HG02970 (cell line): Measurements from ENCODE around the gene ALOX12B.
"Not testable (repeated sequence)": the region's sequence is repeated elsewhere in the genome, so short reads cannot be mapped to it uniquely, and the experiment has no call there.

Experiments used
- ATAC-seq: cut with Tn5 transposase; IDR thresholded peaks from one replicate; pipeline ENCODE4 v1.9.1; 2021; ENCODE audit warnings: mild to moderate bottlenecking, moderate library complexity, moderate number of reproducible peaks; ENCODE audit not compliant: unreplicated experiment, low FRiP score

ALOX12B gene

DNA sequence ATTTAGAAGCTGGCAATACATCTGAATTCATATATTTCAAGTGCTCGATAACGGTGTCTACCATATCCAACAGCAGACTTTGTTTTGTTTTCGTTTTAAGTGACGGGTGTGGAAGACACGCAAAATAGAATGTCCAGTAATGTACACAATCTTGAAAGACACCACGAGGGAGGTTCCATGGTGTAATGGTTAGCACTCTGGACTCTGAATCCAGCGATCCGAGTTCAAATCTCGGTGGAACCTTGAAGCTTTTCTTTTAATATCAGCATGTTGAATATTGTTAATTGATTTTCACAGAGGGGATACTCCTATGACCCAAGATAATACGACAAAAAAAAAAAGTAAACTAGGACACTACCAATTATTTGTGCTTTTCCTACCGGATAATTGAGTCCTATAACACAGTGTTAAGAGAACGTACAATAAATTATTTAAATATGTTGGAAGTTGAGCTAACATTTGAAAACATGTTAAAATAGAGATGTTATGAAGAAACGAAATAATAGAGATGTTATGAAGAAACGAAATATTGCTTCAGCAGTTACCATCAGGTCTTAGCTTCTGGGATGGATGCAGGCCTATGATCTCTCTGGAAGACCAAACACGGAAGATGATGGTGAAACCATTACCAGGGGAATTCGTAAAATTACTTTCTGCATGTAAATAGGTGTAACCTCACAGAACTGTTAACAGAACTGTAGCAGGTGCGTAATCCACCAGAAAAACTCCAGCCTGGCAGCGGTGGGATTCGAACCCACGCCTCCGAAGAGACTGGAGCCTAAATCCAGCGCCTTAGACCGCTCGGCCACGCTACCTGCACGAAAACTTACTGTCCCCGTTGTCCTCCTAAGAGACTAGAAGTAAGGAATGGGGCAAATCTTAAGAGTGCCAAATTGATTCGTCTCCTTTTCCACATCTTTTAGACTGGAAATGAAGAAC is 32.3 kb upstream of the ALOX12B start:
- peak; percentile 37 for ATAC-seq

DNA sequence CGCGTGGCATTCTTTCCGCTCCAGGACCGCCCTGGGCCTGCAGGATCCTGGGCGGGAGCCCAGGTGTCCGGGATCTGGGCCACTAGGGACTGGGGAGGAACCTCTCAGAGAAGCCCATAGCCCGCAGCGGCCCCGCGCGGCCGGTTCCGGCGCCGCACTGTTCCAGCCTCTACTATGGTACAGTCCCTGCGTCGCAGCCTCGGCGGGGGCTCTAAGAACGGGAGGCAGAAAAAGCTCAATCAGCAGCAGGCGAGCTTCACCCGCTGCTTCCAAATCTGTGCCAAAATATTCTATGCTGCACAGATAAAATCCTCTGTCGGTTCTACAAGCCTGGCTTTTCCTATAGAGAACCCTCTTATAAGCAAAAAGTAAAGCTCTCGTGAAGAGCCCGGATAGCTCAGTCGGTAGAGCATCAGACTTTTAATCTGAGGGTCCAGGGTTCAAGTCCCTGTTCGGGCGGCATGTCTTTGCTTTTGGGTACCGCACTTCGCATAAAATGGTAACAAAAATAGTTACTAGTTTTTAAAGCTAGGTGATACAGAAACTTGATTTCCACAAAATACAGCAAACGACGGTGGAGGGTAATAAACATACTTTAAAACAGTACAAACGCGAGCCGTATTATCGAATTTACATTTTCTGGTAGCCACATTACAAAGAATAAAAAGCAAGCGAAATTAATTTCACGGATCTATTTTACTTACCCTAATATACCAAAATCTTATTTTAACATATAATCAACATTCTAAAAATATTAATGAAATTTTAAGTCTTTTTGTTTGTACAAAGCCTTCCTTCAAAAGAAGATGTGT is 31.5 kb upstream of the ALOX12B start:
- ATAC-seq = peak; percentile 33

DNA sequence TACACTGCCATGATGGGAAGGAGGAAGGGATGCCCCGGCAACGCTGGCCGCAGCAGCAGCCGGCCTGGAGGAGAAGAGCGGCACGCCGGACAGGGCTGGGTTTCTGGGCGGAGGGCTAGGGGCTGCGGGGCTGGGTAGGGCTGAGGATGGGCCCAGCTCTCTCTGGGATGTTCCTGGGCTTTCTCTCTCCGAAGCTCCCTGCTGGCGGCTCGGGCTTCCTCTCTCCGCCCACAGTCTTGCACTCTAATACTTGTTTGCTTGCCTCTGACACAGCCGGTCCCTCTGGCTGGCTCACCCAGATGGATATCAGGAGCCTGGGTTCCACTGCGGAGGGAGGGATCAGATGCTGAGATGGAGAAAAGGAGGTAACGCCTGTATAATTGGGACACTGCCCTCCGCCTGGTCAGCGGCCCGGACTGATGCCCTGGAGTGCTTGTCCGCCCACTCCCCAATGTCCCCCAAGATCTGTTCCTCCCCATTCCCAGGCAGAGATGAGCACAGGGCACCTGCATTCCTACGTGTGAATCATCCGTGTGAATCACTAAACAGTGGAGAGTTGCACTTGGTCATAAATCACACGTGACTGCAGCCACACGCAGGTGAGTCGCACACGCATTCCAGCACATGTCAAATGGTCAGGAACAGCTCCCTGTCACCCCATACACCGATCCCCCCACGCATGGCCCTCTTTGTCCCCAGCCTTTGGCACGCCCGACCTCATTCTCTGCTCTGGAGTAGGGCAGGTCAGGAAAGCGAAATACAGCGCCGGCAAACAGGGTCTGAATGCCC is 30.7 kb upstream of the ALOX12B start, which contains the start of gene ALOXE3:
ALOXE3 (minus strand) TSS at position 535 of the 789 bp plus-strand sequence; CDS start at position 11, 524 bp downstream.
- ATAC-seq = no peak

DNA sequence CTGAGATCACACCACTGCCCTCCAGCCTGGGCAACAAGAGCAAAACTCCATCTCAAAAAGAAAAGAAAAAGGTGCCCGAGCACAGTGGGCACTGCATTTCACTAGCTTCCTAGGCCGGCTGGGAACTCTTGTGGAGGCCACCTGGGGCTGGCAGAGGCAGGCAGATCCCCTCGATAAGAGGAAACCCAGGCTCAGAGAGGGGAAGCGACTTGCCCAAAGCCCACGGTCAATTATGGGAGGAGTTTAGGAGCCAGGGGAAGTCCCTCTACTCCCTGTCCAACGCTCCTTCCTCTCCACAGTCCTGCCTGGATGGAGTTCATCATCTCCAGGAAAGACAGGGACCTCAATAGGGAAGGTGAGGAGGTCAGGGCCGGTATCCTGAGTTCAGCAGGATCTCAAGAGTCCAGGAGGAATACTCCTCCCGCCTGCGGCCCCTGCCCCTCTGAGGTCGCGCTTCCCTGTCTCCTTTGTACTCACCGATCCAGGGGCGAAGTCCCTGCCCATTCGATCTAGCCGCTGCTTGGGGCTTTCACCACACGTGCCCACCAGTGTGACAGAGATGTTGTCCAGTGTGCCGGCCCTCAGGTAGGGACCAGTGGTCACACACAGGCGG is 30.0 kb upstream of the ALOX12B start:
- ATAC-seq = no peak

DNA sequence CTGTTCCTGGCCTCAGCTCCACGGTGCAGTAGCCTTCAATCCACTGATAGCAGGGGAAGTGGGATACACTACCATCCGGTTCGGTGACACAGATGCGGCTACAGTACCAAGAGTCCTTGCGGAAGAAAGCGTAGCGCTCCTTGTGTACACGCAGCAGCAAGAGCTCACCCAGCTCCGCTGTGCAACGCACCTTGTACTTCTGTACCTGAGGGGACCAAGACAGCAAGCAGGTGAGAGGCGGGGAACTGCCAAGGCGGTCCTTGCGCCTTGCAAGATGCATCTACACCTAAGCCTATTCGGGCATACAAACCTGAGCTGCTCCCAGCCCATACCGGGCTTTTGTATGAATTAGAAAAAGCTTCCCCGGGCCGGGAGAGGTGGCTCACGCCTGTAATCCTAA is 29.3 kb upstream of the ALOX12B start:
- no peak for ATAC-seq

DNA sequence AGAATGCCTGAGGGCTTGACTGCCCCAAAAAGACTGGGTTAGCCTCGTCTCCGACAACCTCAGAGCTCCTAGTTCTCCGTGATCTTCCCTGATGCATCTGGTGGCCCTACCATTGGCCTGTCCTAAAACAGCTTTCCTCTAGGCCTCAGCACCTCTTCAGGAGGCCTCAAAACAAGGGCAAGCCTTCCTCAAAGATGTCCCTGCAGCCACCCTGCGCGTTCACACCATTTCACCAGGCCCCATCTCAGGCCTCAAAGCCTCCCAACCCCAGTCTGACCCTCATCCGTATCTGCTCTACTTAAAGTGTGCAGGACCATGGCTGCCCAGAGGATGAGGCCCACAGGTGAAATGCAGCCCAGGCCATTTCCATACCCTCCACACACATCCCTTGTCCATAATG is 23.4 kb upstream of the ALOX12B start:
- no peak for ATAC-seq

DNA sequence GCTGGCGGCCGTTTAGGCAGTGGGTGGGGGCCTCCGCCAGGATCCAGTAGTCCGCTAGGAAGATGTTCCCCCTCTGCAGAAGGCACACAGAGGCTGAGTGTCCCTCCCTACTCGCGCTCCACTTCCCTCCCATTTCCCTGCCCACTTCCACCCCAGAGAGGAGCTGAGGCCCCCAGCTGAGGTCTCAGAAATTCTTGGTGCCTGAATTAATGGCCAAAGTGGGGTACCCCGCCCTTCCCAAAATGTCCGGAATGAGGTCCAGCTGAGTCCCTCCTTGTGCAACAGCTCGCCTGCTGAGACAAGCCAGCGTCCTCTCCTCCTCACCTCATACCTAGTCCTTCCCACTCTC is 22.9 kb upstream of the ALOX12B start:
- no peak for ATAC-seq

DNA sequence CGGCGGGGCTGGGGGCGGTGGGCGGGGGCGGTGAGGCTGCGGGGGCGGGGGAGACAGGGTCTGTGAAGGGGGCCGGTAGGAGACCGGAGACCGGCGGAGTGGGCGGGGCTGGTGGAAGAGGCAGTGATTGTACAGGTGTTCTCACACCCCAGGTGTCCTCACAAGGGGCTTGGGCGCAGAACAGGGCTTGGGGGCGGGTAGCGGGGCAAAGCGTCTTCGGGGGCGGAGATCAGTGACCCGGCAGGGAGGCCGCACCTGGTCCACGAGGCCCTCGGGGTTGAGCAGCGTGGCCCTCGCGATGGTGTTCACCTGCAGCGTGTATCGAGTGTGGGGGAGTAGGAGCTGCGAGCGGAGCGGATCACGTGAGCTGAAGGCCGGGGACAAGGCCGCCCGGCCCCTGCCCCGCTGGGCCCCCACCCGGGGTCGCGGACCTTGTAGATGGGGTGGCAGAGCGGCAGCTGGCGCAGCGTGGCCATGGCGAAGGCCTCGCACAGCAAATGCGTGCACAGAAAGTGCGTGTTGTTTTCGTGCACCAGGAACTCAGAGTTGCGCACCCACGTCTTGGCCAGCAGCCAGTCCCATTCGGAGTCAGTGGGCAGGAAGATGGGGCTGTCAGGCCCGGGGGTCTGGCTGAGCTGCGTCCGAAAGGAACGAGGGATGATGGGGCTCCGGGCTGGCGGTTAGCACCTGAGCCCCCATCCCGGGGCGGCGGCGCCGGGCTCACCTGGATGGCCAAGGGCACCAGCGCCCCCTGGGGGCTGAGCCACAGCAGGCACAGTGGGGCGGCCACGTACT is 22.3 kb upstream of the ALOX12B start:
- no peak for ATAC-seq

DNA sequence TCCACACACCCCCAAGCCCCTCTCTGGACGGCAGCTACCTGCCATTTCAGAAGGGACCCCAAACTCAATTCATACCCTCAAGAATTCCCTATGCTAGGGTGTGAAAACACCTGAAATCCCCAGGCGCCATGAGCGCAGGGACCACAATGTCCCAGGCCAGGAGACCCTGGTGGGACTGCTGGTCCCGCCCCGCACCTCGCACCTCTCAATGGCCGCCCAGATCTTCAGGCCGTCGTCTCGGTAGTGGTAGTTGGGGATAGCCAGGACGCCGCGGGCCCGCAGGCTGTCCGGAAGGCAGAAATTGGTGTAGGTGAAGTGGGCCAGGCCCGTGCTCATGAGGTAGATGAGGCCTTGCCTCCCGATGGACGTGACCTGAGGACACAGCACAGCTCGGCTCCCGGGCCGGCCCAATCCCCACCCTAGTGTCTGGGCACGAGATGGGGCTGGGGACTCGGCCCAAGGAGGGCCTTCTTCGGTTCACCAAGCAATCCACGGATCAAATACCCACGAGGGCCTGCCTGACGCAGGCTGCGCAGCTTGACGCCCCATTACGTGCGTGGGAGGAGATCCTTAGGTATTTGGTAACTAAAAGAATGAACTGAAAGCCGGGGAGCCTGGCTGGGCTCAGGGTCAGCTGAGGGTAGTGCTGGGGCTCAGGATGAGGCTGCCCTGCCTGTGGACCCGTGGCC is 21.6 kb upstream of the ALOX12B start:
- ATAC-seq = no peak

DNA sequence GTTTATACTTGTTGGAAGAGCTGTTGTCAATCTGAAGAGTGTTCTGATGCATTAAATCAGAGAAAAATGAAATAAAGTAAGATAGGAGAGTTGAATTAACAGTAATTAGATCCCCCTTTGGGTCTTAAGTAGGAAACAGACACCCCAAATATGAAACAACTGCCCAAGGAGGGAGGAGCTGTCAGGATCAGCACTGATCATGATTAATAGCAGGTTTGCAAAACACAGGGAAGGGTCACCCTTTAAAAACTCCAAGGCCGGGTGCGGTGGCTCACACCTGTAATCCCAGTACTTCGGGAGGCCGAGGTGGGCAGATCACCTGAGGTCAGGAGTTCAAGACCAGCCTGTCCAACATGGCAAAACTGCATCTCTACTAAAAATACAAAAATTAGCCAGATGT is 19.5 kb upstream of the ALOX12B start:
- ATAC-seq = not testable (repeated sequence)

DNA sequence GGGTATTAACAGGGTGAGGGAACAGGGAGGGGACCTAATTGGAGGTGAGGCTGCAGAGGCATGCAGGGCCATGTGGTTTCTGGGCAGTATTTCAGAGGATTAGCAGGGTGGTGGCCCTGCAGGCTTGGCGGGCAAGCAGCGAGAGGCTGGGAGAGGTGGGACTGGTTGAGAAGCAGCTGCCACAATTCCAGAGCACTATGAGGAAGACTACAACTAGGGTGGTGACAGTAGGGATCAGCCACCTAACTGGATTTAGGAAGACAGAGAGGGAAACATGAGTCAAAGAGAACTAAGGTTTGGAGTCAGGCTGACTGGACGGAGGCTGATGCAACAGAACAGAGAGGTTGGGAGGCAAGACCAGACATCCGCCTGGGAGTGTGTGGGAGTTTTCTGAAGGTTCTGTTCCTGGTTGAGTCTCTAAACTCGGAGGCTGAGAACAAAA is 18.5 kb upstream of the ALOX12B start:
- ATAC-seq = no peak

DNA sequence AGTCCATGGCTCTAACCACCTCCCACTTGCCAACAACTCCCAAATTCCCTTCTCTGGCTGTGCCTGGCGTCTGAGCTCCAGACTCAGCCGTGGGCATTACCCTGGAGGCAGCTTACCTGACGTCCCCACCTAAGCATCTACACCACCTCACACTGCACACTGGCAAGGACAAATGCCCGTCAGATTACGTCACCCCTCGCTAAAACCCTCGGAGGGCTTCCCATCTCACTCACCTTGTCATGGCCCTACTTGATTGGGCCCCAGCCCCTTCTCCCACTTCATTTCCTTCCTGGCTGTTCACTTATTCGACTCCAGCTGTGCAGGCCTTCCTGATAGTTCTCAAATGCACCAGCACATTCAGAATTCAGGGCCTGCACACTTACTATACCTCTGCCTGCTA is 17.4 kb upstream of the ALOX12B start:
- no peak for ATAC-seq

DNA sequence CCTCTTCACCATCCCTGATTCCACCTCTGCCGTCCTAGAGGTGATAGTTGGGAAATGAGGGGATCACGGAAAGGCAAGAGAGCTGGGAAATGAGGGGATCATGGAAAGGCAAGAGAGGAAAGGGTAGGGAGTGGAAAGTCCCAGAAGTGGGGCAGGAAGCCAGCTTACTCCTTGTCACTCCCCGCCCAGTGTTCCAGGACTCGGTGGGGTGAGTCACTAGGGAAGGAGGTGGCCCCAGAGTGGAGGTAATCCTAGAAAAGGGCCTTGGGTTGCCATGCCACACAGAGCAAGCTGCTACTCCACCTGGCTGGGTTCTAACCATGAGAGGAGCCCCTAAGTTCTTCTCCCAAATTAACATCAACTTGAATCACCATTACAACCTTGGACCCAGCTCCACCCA is 16.0 kb upstream of the ALOX12B start:
- ATAC-seq = no peak

DNA sequence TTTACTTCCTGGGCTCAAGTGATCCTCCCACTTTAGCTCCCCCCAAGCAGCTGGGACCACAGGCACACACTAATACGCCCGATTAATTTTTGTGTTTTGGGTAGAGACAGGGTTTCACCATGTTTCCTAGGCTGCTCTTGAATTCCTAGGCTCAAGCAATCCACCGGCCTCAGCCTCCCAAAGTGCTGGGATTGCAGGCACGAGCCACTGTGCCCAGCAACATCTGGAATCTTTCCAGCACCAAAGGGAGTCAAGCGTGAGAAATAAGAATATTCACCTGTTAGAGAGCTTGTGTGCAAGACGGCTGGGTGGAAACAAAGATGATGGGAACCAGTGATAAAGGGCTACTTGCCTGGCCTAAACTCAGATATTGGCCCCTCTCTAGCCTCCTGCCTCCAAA is 14.2 kb upstream of the ALOX12B start:
- no peak for ATAC-seq

DNA sequence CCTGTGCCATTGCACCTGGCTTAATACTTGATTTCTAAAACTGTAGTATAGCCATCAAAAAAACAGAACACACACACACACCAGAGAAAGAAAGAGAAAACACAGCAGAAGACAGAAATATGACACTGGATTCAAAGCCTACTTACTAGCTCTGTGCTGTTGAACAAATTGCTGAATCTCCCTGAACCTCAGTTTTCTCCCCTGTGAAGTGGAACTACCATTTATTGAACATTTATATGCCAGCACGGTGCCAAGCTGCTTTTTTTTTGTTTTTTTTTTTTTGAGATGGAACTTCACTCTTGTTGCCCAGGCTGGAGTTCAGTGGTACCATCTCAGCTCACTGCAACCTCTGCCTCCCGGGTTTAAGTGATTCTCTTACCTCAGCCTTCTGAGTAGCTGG is 13.2 kb upstream of the ALOX12B start:
- no peak for ATAC-seq

DNA sequence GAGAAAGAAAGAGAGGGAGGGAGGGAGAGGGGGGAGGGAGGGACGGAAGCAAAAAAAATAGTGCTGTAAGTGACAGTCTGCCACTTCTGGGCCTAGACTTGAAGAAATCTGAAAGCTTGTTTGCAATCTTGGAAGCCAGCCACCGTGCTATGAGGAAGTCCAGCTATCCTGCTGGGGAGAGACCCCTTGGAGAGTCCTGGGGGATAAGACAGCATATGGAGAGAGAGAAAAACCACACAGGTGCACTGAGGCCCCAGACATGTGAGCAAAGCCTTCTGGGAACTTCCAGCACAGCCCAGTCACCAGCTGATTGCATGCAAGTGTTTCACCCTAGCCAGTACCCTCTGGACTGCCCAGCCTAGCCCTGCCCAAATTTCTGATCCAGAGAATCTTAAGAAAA is 12.6 kb upstream of the ALOX12B start:
- no peak for ATAC-seq

DNA sequence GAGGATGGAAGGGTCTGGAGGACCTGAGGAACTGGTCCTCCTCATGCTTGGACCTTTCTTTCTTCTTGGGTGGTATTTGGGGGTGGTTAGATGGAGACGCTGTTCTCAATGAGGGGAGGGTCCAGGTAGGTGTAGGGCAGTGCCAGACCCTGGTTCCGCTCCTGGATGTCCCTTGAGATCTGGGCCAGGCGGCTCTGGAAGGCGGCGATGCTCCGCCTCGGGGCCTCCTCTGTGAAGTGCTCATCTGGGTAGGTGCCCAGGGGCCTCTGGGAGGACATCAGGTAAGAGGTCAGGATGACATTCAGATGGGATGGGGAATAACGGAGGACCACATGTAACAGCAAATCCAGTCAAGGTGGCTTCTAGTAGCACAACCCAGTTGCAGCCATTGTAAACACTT is 9.0 kb upstream of the ALOX12B start:
- no peak for ATAC-seq

DNA sequence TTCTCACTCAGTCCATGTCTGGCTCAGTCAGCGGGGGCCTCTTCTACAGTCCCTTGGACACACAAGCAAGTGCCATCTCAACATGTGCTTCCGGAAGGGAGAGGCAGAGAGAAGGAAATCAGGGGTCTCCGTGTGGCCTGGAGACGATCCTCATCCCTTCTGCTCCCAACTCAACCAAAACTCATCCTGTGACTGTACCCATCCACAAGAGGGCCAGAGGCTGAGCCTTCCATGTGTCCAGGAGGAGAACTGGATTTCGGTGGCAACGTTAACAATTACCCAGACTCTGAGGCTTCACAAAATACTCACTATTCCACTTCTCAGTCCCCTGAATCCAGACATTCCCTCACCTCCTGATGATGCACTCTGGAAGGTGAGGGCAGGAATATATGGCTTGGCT is 7.8 kb upstream of the ALOX12B start:
- no peak for ATAC-seq
